Rectal smooth muscle tissue (tissue), 1 donor: ENCODE data around the gene EGFL7.

Experiments used
- H3K27ac ChIP-seq: one replicate; pipeline ENCODE4 v1.7.0; 2013; ENCODE audit warnings: low read depth, low read length, inconsistent platforms
- H3K27me3 ChIP-seq: one replicate; pipeline ENCODE4 v1.7.0; 2013; ENCODE audit warnings: low read length; ENCODE audit not compliant: control insufficient read depth, insufficient read depth
- H3K36me3 ChIP-seq: one replicate; pipeline ENCODE4 v1.7.0; 2013; ENCODE audit warnings: low read length; ENCODE audit not compliant: control insufficient read depth, insufficient read depth
- H3K4me1 ChIP-seq: one replicate; pipeline ENCODE4 v1.7.0; 2013; ENCODE audit warnings: low read length; ENCODE audit not compliant: control insufficient read depth, insufficient read depth
- H3K4me3 ChIP-seq: one replicate; pipeline ENCODE4 v1.7.0; 2013; ENCODE audit warnings: low read length
- H3K9ac ChIP-seq: one replicate; pipeline ENCODE4 v1.7.0; 2013; ENCODE audit warnings: low read length

Gene EGFL7

GRCh38 chr9:136643596-136644342 lies 18.9 kb upstream of the EGFL7 start:
- Histone ChIP-seq H3K27ac (peak overlapping the region; percentile 27), H3K9ac (no peak overlapping the region), H3K36me3 (no peaks in the 10 kb centered on the region), H3K4me1 (no peaks in the 10 kb centered on the region), H3K4me3 (peak overlapping the region; percentile 23), H3K27me3 (peaks cover 8% of the 10 kb centered on the region)

DNA sequence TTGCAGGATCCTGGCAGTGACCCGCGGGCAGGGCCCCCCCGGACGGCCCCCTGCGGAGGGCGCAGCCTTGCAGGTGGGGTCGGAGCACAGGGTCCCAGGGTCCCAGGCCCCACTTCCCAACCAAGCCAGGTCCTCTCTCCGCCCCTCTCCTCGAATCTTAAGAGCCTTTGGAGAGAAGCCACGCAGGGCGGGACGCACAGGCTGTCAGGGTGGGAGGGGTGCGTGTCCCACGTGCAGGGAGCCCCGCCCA lies 18.4 kb upstream of the EGFL7 start:
- Histone ChIP-seq H3K27me3 (peaks cover 8% of the 10 kb centered on the region), H3K4me3 (peak overlapping the region; percentile 23), H3K9ac (no peak overlapping the region)

GRCh38 chr9:136644593-136645351 lies 17.9 kb upstream of the EGFL7 start:
- no peaks in the 10 kb centered on the region for H3K36me3 ChIP-seq
- no peak overlapping the region for H3K9ac ChIP-seq
- H3K4me3 ChIP-seq, result no peak overlapping the region
- peaks cover 8% of the 10 kb centered on the region for H3K27me3 ChIP-seq
- H3K4me1 ChIP-seq, result no peaks in the 10 kb centered on the region
- peak overlapping the region; percentile 27 for H3K27ac ChIP-seq

More for the DNA sequence above, 18.4 kb upstream of the EGFL7 start:
- H3K4me1 ChIP-seq, result no peaks in the 10 kb centered on the region
- no peaks in the 10 kb centered on the region for H3K36me3 ChIP-seq
- peak overlapping the region; percentile 27 for H3K27ac ChIP-seq

DNA sequence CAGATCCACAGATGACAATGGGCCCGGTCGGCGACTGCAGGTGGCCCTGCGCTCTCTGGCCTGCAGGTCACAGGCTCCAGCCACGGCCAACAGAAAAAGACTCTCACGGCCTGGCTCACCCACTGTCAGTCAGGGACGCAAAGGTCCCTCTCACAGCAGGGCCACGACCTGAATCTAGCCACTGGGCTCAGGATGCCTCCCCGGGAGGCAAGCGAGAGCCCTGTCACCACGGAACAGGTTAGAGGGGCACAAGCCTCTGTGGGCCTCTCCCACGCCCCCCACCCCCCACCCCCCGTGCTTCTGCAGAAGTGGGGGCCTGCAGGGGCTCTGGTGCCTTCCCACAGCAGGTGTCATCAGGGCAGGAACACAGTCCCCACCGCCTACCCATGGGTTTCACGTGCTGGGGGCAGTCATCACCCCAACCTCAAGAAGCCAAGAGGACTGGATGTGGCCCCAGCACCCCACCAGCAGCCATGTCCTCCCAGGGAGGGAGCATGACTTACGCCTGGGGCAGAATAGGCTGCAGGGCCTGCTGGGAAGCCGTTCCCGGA lies 17.3 kb upstream of the EGFL7 start:
- no peaks in the 10 kb centered on the region for H3K4me1 ChIP-seq
- H3K4me3 ChIP-seq, result no peak overlapping the region

GRCh38 chr9:136645903-136646754 lies 16.6 kb upstream of the EGFL7 start:
- no peak overlapping the region for H3K4me3 ChIP-seq
- peaks cover 8% of the 10 kb centered on the region for H3K27me3 ChIP-seq
- no peak overlapping the region for H3K9ac ChIP-seq
- H3K27ac ChIP-seq, result peak overlapping the region; percentile 40
- H3K36me3 ChIP-seq, result no peaks in the 10 kb centered on the region
- no peaks in the 10 kb centered on the region for H3K4me1 ChIP-seq

More for the DNA sequence above, 17.3 kb upstream of the EGFL7 start:
- no peak overlapping the region for H3K9ac ChIP-seq
- H3K27me3 ChIP-seq, result peaks cover 8% of the 10 kb centered on the region
- H3K27ac ChIP-seq, result peak overlapping the region; percentile 40
- no peaks in the 10 kb centered on the region for H3K36me3 ChIP-seq

- H3K36me3 ChIP-seq, result no peaks in the 10 kb centered on the region
- H3K4me1 ChIP-seq, result no peaks in the 10 kb centered on the region
- no peak overlapping the region for H3K4me3 ChIP-seq
- H3K27ac ChIP-seq, result no peak overlapping the region
- H3K9ac ChIP-seq, result no peak overlapping the region
- H3K27me3 ChIP-seq, result peaks cover 8% of the 10 kb centered on the region
Observed at GRCh38 chr9:136646827-136647711, 15.6 kb upstream of the EGFL7 start.

DNA sequence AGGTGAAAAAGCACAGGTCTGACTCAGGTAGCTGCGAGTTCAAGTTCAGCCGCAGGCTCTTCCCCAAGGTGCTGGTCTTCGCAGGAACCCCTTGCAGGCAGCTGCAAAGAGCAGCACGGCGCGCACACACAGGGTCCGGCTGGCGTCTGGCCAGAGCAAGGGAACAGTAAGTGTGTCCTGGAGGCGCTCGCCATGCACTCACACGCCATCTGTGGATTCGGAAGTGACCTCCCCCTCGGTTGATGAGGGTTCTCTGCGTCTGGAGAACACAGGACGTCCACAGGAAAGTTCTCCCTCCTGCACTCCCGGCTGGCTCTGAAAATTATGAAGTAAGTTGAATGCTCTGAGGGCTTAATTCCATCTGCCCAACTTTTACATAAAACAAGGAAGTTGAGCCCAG lies 14.0 kb upstream of the EGFL7 start:
- no peaks in the 10 kb centered on the region for H3K4me1 ChIP-seq
- no peak overlapping the region for H3K4me3 ChIP-seq
- H3K9ac ChIP-seq, result no peak overlapping the region
- no peaks in the 10 kb centered on the region for H3K36me3 ChIP-seq
- no peak overlapping the region for H3K27ac ChIP-seq
- H3K27me3 ChIP-seq, result peaks cover 8% of the 10 kb centered on the region

DNA sequence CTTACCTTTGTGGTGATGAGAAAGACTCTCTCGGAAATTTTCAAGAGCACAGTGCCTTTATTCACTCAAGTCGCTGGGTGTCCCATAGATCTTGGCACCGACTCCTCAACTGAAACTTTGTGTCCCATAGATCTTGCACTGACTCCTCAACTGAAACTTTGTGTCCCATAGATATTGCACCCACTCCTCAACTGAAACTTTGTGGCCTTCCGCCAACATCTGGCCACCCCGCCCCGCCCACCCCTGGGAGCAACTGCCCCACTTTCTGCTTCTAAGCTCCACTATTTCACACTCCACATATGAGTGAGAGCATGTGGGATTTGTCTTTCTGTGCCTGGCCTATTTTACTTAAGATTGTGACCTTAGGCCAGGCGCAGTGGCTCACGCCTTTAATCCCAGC lies 12.7 kb upstream of the EGFL7 start:
- Histone ChIP-seq H3K4me3 (no peak overlapping the region), H3K27me3 (peaks cover 11% of the 10 kb centered on the region), H3K9ac (no peak overlapping the region), H3K36me3 (no peaks in the 10 kb centered on the region), H3K27ac (no peak overlapping the region), H3K4me1 (no peaks in the 10 kb centered on the region)

DNA sequence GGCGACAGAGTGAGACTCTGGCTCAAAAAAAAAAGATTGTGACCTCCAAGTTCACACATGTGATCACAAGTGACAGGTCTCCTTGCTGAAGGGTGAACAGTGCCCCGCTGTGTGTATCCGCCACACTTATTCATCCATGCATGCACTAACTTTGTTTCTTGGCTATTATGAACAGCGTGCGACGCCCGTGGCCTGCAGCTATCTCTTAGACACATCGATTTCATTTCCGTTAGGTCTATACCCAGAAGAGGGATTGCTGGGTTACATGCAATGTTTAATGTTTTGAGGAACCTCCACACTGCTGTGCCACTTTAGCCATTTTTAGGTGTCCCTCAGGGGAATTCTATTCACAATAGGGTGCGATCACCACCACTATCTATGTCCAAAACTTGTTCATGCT lies 12.1 kb upstream of the EGFL7 start:
- Histone ChIP-seq H3K27ac (no peak overlapping the region), H3K9ac (no peak overlapping the region), H3K36me3 (no peaks in the 10 kb centered on the region), H3K27me3 (peaks cover 13% of the 10 kb centered on the region), H3K4me3 (no peak overlapping the region), H3K4me1 (no peaks in the 10 kb centered on the region)

DNA sequence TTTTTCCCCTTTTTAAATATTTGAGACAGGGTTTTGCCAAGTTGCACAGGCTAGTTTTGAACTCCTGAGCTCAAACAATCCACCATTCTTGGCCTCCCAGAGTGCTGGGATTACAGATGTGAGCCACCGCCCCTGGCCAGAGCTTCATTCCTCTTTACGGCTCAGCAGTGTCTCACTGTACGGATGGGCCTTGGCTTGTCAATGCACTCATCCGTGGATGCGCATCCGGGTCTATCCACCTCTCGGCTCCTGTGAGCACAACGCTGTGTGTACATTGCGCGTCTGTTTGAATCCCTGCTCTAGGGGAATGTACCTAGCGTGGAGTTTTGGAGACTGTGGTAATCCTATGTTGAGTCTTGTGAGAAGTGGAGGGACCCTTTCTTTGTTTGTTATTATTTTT lies 10.9 kb upstream of the EGFL7 start:
- no peak overlapping the region for H3K27ac ChIP-seq
- H3K4me1 ChIP-seq, result no peaks in the 10 kb centered on the region
- H3K4me3 ChIP-seq, result no peak overlapping the region
- peaks cover 12% of the 10 kb centered on the region for H3K27me3 ChIP-seq
- H3K9ac ChIP-seq, result no peak overlapping the region
- H3K36me3 ChIP-seq, result no peaks in the 10 kb centered on the region

- Histone ChIP-seq H3K36me3 (no peaks in the 10 kb centered on the region), H3K27me3 (peaks cover 12% of the 10 kb centered on the region), H3K4me3 (no peak overlapping the region), H3K9ac (no peak overlapping the region), H3K27ac (no peak overlapping the region), H3K4me1 (no peaks in the 10 kb centered on the region)
Observed at GRCh38 chr9:136653323-136654079, 9.2 kb upstream of the EGFL7 start.
